ENCODE data around the gene ANKRD24.
"Not testable (repeated sequence)": the region's sequence is repeated elsewhere in the genome, so short reads cannot be mapped to it uniquely, and the experiment has no call there.

ANKRD24 gene

GRCh38 chr19:4157164-4157563, 25.3 kb upstream of the ANKRD24 start:
- peaks cover 8% of the 10 kb centered on the region for H3K4me1 ChIP-seq (ENCODE audit: low read depth, poor library complexity, severe bottlenecking)
- peaks cover 94% of the 10 kb centered on the region for H3K27me3 ChIP-seq (ENCODE audit: insufficient read depth, low read depth)
- no peak overlapping the region for H2AFZ ChIP-seq (ENCODE audit: low read depth)
- no peak overlapping the region for H3K4me3 ChIP-seq (IDR thresholded peaks at IDR 0.05; ENCODE audit: insufficient read depth, low read depth, low read length)
- H3K9ac ChIP-seq = no peak overlapping the region
- no peaks in the 10 kb centered on the region for H3K36me3 ChIP-seq (ENCODE audit: insufficient read depth)
- TF ChIP-seq, protein P1, sequence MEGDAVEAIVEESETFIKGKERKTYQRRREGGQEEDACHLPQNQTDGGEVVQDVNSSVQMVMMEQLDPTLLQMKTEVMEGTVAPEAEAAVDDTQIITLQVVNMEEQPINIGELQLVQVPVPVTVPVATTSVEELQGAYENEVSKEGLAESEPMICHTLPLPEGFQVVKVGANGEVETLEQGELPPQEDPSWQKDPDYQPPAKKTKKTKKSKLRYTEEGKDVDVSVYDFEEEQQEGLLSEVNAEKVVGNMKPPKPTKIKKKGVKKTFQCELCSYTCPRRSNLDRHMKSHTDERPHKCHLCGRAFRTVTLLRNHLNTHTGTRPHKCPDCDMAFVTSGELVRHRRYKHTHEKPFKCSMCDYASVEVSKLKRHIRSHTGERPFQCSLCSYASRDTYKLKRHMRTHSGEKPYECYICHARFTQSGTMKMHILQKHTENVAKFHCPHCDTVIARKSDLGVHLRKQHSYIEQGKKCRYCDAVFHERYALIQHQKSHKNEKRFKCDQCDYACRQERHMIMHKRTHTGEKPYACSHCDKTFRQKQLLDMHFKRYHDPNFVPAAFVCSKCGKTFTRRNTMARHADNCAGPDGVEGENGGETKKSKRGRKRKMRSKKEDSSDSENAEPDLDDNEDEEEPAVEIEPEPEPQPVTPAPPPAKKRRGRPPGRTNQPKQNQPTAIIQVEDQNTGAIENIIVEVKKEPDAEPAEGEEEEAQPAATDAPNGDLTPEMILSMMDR (conservative IDR thresholded peaks at IDR 0.05; ENCODE audit: low read depth, low read length) = no peak
- no peaks in the 10 kb centered on the region for H4K20me1 ChIP-seq (ENCODE audit: insufficient read depth)
- no peak overlapping the region for H3K4me2 ChIP-seq
- no peaks in the 10 kb centered on the region for H3K79me2 ChIP-seq (ENCODE audit: insufficient read depth, low read depth)
- no peak overlapping the region for H3K27ac ChIP-seq

- not testable (repeated sequence) for H3K9ac ChIP-seq
Observed at GRCh38 chr19:4157971-4158370, 24.5 kb upstream of the ANKRD24 start.

GRCh38 chr19:4161415-4162077, 20.9 kb upstream of the ANKRD24 start:
- TF ChIP-seq, protein P1 (conservative IDR thresholded peaks at IDR 0.05; ENCODE audit: low read depth, low read length) = no peak

More at GRCh38 chr19:4157971-4158370, 24.5 kb upstream of the ANKRD24 start:
- H2AFZ ChIP-seq (ENCODE audit: low read depth); H3K4me3 ChIP-seq (IDR thresholded peaks at IDR 0.05; ENCODE audit: insufficient read depth, low read depth, low read length); H3K79me2 ChIP-seq (ENCODE audit: insufficient read depth, low read depth); H3K36me3 ChIP-seq (ENCODE audit: insufficient read depth); H3K27ac ChIP-seq; H3K4me2 ChIP-seq; H4K20me1 ChIP-seq (ENCODE audit: insufficient read depth); H3K4me1 ChIP-seq (ENCODE audit: low read depth, poor library complexity, severe bottlenecking): not testable (repeated sequence)
- H3K27me3 ChIP-seq (ENCODE audit: insufficient read depth, low read depth) = peaks cover 94% of the 10 kb centered on the region

DNA sequence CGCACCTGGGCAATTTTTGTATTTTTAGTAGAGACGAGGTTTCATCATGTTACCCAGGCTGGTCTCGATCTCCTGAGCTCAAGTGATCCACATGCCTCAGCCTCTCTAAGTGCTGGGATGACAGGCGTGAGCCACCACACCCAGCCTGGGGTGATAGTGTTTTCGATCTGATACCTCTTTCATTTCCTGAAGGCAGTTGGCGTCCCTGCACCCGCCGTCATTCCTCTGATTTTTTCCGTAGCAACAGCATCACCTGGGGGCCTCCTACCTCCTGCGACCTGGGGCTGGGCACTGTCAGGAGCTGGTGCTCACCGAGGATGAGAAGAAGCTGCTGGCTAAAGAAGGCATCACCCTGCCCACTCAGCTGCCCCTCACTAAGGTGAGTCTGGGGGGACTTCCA, 18.2 kb upstream of the ANKRD24 start:
- Histone ChIP-seq H3K36me3 (ENCODE audit: insufficient read depth) (no peaks in the 10 kb centered on the region), H3K4me2 (no peak overlapping the region), H3K4me3 (IDR thresholded peaks at IDR 0.05; ENCODE audit: insufficient read depth, low read depth, low read length) (no peak overlapping the region), H4K20me1 (ENCODE audit: insufficient read depth) (no peaks in the 10 kb centered on the region), H3K27ac (no peak overlapping the region), H2AFZ (ENCODE audit: low read depth) (no peak overlapping the region), H3K4me1 (ENCODE audit: low read depth, poor library complexity, severe bottlenecking) (no peaks in the 10 kb centered on the region), H3K27me3 (ENCODE audit: insufficient read depth, low read depth) (peaks cover 76% of the 10 kb centered on the region), H3K9ac (no peak overlapping the region), H3K79me2 (ENCODE audit: insufficient read depth, low read depth) (no peaks in the 10 kb centered on the region)
- TF ChIP-seq, protein P1 (conservative IDR thresholded peaks at IDR 0.05; ENCODE audit: low read depth, low read length) = no peak

More at GRCh38 chr19:4161415-4162077, 20.9 kb upstream of the ANKRD24 start:
- H4K20me1 ChIP-seq (ENCODE audit: insufficient read depth) = no peaks in the 10 kb centered on the region
- peaks cover 90% of the 10 kb centered on the region for H3K27me3 ChIP-seq (ENCODE audit: insufficient read depth, low read depth)
- no peak overlapping the region for H2AFZ ChIP-seq (ENCODE audit: low read depth)
- no peak overlapping the region for H3K9ac ChIP-seq
- H3K4me3 ChIP-seq (IDR thresholded peaks at IDR 0.05; ENCODE audit: insufficient read depth, low read depth, low read length) = no peak overlapping the region
- no peak overlapping the region for H3K27ac ChIP-seq
- no peaks in the 10 kb centered on the region for H3K4me1 ChIP-seq (ENCODE audit: low read depth, poor library complexity, severe bottlenecking)
- no peaks in the 10 kb centered on the region for H3K36me3 ChIP-seq (ENCODE audit: insufficient read depth)
- no peak overlapping the region for H3K4me2 ChIP-seq
- no peaks in the 10 kb centered on the region for H3K79me2 ChIP-seq (ENCODE audit: insufficient read depth, low read depth)

DNA sequence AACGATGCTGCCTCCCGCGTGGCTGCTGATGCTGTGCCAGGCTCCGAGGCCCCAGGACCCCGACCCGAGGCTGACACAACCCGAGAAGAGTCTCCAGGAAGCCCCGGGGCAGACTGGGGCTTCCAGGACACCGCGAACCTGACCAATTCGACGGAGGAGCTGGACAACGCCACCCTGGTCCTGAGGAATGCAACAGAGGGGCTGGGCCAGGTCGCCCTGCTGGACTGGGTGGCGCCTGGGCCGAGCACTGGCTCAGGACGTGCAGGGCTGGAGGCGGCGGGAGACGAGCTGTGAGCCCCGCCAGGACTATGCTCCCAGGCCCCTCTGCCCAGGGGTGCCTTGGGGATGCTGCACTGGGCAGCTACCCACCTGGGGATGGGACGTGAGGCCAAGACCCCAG, 10.8 kb upstream of the ANKRD24 start:
- H3K79me2 ChIP-seq (ENCODE audit: insufficient read depth, low read depth) = no peaks in the 10 kb centered on the region
- H2AFZ ChIP-seq (ENCODE audit: low read depth) = no peak overlapping the region
- H3K4me1 ChIP-seq (ENCODE audit: low read depth, poor library complexity, severe bottlenecking) = peaks cover 6% of the 10 kb centered on the region
- H4K20me1 ChIP-seq (ENCODE audit: insufficient read depth) = no peaks in the 10 kb centered on the region
- no peak overlapping the region for H3K9ac ChIP-seq
- H3K36me3 ChIP-seq (ENCODE audit: insufficient read depth) = no peaks in the 10 kb centered on the region
- peaks cover 40% of the 10 kb centered on the region for H3K27me3 ChIP-seq (ENCODE audit: insufficient read depth, low read depth)
- H3K4me3 ChIP-seq (IDR thresholded peaks at IDR 0.05; ENCODE audit: insufficient read depth, low read depth, low read length) = no peak overlapping the region
- no peak overlapping the region for H3K4me2 ChIP-seq
- H3K27ac ChIP-seq = no peak overlapping the region
- TF ChIP-seq, protein P1 (conservative IDR thresholded peaks at IDR 0.05; ENCODE audit: low read depth, low read length) = no peak

Data from KMS-11 (cell line).